Ishikawa (cell line): ENCODE results near the gene SLC17A5.

ENCODE experiments used
- EP300 ChIP-seq: IDR thresholded peaks from 2 replicates; pipeline ENCODE4 v1.6.1; 2012; ENCODE audit warnings: borderline replicate concordance
- FOXM1 ChIP-seq: IDR thresholded peaks from 2 replicates; pipeline ENCODE4 v1.6.1; 2012; ENCODE audit warnings: low read depth, borderline replicate concordance
- RAD21 ChIP-seq: IDR thresholded peaks from 2 replicates; pipeline ENCODE4 v1.6.1; 2012; ENCODE audit warnings: low read depth
- REST ChIP-seq: IDR thresholded peaks from 2 replicates; pipeline ENCODE4 v1.6.1; 2012; ENCODE audit warnings: low read depth, mild to moderate bottlenecking
- USF1 ChIP-seq: IDR thresholded peaks from 2 replicates; pipeline ENCODE4 v1.6.1; 2012
- YY1 ChIP-seq: IDR thresholded peaks from 2 replicates; pipeline ENCODE4 v1.6.1; 2012; ENCODE audit warnings: low read depth

GRCh38 chr6:73585566-73586415 is 68.0 kb downstream of the SLC17A5 start:
- TF ChIP-seq RAD21 (no peak), EP300 (no peak), FOXM1 (no peak), USF1 (no peak), YY1 (no peak), REST (no peak)
